IMR-90 (cell line): Measurements from ENCODE around the gene PCDHA1.

ENCODE experiments used
- CEBPB ChIP-seq: IDR thresholded peaks from 2 replicates; pipeline ENCODE4 v1.6.1; 2012; ENCODE audit warnings: low read depth, low read length, improper control_type of control experiment
- CTCF ChIP-seq: conservative IDR thresholded peaks from 2 replicates; pipeline ENCODE4 v1.5.1; 2012; ENCODE audit warnings: mild to moderate bottlenecking, low read depth, low read length, improper control_type of control experiment
- ELK1 ChIP-seq: fragments of 150-350 bp; IDR thresholded peaks from 2 replicates; pipeline ENCODE4 v1.6.1; 2016; ENCODE audit warnings: low read depth, mild to moderate bottlenecking, low read length, moderate library complexity, borderline replicate concordance
- FOS ChIP-seq: fragments of 150-350 bp; IDR thresholded peaks from 2 replicates; pipeline ENCODE4 v1.6.1; 2016; ENCODE audit warnings: low read depth, low read length
- MXI1 ChIP-seq: IDR thresholded peaks from 2 replicates; pipeline ENCODE4 v1.6.1; 2012; ENCODE audit warnings: low read depth, mild to moderate bottlenecking, low read length, moderate library complexity, borderline replicate concordance
- POLR2A ChIP-seq: IDR thresholded peaks from 2 replicates; pipeline ENCODE4 v1.6.1; 2012; ENCODE audit warnings: mild to moderate bottlenecking, low read depth, low read length
- RAD21 ChIP-seq: IDR thresholded peaks from 2 replicates; pipeline ENCODE4 v1.6.1; 2012; ENCODE audit warnings: low read length, improper control_type of control experiment
- RFX5 ChIP-seq: IDR thresholded peaks from 2 replicates; pipeline ENCODE4 v1.8.0; 2012; ENCODE audit warnings: low read depth, mild to moderate bottlenecking, low read length, moderate library complexity
- SMC3 ChIP-seq: fragments of 150-350 bp; IDR thresholded peaks from 2 replicates; pipeline ENCODE4 v1.6.1; 2016; ENCODE audit warnings: low read depth, mild to moderate bottlenecking, antibody characterized with exemption, low read length, moderate library complexity
- USF2 ChIP-seq: fragments of 150-350 bp; IDR thresholded peaks from 2 replicates; pipeline ENCODE4 v1.6.1; 2017; ENCODE audit warnings: mild to moderate bottlenecking, antibody characterized with exemption, low read length, low read depth

GRCh38 chr5:141001446-141001843, 215.5 kb downstream of the PCDHA1 start:
- no peak for TF ChIP-seq CTCF
- no peak for TF ChIP-seq RFX5
- TF ChIP-seq ELK1, result no peak
- no peak for TF ChIP-seq MXI1
- no peak for TF ChIP-seq SMC3
- no peak for TF ChIP-seq RAD21
- TF ChIP-seq CEBPB, result no peak
- no peak for TF ChIP-seq USF2
- TF ChIP-seq POLR2A, result no peak
- TF ChIP-seq FOS, result no peak
